Skeletal muscle tissue (tissue), 4 donors: ENCODE data around the gene UTY. TPM values are rescaled to one million over a fixed set of nuclear protein-coding genes. Genes with fewer than 3 reads are reported as not detected.

Experiments
- H3K27ac ChIP-seq: one replicate; pipeline ENCODE4 v1.7.0; 2013; ENCODE audit warnings: mild to moderate bottlenecking, low read depth, low read length, inconsistent platforms
- H3K27me3 ChIP-seq, 3 donors: one replicate each; pipeline ENCODE4 v1.7.0; 2013; ENCODE audit warnings: low read length in 3 of 3; ENCODE audit not compliant: control insufficient read depth in 3 of 3, insufficient read depth in 3 of 3
- H3K36me3 ChIP-seq, 3 donors: one replicate each; pipeline ENCODE4 v1.7.0; 2013; ENCODE audit warnings: low read length in 3 of 3; ENCODE audit not compliant: control insufficient read depth in 3 of 3, insufficient read depth in 3 of 3
- H3K4me1 ChIP-seq, 3 donors: one replicate each; pipeline ENCODE4 v1.7.0; 2013; ENCODE audit warnings: low read length in 3 of 3, mild to moderate bottlenecking in 3 of 3; ENCODE audit not compliant: control insufficient read depth in 3 of 3, insufficient read depth in 3 of 3
- H3K4me3 ChIP-seq, 3 donors: one replicate each; pipeline ENCODE4 v1.7.0; 2013; ENCODE audit warnings: low read length in 3 of 3
- H3K9ac ChIP-seq, 3 donors: one replicate each; pipeline ENCODE4 v1.7.0; 2013; ENCODE audit warnings: low read length in 3 of 3, mild to moderate bottlenecking in 3 of 3, moderate library complexity in 2 of 3, low read depth in 1 of 3
- H3K9me3 ChIP-seq, 3 donors: one replicate each; pipeline ENCODE4 v1.7.0; 2013; ENCODE audit warnings: low read length in 3 of 3; ENCODE audit not compliant: control insufficient read depth in 3 of 3
- total RNA-seq: library from RNA; depleted of rRNA; stranded (reverse); fragments of >200 nt; gene quantifications from one replicate; pipeline ENCODE4 v1.2.3, GENCODE V29; 2014
- donor health status: Osteomylitis.

The UTY gene
- total RNA-seq, 1 donor from 2014 or later = 46.4 TPM

DNA sequence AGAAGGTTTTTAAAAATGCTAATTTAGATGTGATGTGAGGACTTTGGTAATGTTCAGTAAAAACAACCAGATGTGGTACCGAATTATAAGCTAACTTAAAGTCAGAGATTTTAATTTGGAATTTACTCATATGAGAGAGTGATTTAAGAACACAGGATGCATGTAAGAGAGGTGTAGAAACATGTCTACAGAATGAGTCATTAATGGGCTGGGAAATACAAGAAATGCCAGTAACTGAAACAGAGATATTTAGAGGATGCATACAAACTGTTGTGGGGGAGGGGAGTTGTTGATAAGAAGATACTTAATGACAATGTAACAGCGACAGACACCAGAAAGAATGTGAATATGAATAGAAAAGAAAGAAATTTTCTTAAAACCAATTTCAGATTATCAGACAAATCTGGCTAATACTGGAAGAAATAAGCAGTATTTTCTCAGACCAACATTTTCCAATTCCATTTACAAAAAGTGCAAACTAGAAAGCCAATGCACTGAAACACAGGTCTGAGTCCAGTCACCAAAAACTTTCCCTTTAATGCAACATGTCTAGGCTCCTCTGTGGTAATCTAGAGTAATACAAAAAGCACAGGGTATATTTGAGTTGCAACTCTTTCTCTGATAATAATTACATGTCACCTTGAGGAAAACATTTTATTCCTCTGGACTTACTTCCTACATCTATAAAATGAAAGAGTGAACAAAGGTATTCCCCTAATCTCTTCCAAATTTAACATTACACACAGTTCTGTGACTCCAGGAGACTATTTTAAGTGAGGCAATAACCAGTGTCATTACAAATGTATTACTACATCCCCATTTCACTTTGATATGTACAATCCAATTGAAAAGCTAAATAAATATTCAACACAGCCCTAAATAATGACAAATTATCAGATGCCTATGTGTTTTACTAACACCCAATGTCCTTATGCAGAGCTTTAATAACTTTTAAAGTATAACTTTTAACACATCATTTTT lies 117.9 kb downstream of the UTY start:
- H3K4me1 ChIP-seq = no peaks in the 10 kb centered on the region
- no peaks in the 10 kb centered on the region for H3K9me3 ChIP-seq
- H3K36me3 ChIP-seq = peaks cover 0 to 4% (median 3%) of the 10 kb centered on the region in 3 donors
- no peaks in the 10 kb centered on the region for H3K27me3 ChIP-seq
- no peak overlapping the region for H3K9ac ChIP-seq
- H3K4me3 ChIP-seq = no peak overlapping the region
- H3K27ac ChIP-seq = no peak overlapping the region

DNA sequence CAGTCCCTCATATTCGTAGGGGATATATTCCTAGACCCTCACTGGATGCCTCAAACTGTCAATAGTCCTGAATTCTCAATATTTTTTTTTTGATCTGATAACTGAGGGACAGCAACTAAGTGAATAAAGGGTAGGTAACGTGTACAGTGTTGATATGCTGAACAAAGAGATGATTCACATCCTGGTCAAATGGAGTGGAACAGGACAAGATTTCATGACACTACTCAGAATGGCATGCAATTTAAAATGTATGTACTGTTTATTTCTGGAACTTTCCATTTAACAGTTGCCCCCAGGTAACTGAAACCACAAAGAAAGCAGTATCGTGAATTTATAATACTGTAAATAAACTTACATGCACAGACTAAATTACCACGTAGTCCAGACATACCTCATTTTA lies 128.4 kb downstream of the UTY start:
- peaks cover 0 to 8% (median 4%) of the 10 kb centered on the region in 3 donors for H3K36me3 ChIP-seq

DNA sequence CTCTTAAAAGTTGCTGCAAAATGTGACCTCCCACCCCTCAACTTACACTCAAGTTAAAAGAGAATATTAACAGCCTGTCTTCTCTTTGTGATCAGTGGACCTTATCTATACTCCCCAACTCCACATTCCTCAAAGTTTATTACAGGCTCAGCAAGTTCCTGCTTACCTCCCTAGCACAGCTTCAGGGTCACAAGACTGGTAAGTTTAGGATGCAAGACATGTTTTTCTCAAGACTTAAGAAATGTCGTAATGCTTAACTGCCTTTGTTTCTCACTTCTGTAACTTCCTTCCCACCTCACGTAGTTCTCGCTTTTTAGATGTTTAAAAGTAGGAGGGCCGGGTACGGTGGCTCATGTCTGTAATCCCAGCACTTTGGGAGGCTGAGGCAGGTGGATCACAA lies 132.7 kb downstream of the UTY start:
- H3K36me3 ChIP-seq = peaks cover 0 to 5% (median 2%) of the 10 kb centered on the region in 3 donors
- H3K9me3 ChIP-seq = no peaks in the 10 kb centered on the region
- no peaks in the 10 kb centered on the region for H3K27me3 ChIP-seq
- H3K4me3 ChIP-seq = no peak overlapping the region
- no peak overlapping the region for H3K27ac ChIP-seq
- no peaks in the 10 kb centered on the region for H3K4me1 ChIP-seq
- no peak overlapping the region for H3K9ac ChIP-seq

More for the DNA sequence above, 128.4 kb downstream of the UTY start:
- Histone ChIP-seq H3K27ac (no peak overlapping the region), H3K9ac (no peak overlapping the region), H3K4me1 (no peaks in the 10 kb centered on the region), H3K27me3 (no peaks in the 10 kb centered on the region), H3K4me3 (no peak overlapping the region), H3K9me3 (no peaks in the 10 kb centered on the region)

DNA sequence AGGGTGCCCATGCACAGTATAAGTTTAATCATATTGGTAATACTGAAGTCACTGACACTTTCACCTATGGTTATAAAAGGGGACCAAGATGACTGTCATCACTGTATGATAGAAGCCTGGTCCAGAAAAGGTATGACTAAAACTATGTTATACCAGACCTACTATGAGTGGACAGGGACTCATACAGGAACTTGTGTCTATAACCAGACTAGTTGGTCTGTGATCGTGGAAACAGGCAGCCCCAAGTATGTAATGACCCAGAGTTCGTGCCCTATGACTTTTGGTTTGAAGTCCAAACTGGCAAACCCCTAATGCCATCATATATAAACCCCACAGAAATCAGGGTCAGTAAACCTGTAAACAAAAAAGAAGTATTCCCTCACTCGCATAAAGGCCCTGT lies 134.3 kb downstream of the UTY start:
- no peak overlapping the region for H3K4me3 ChIP-seq
- H3K27me3 ChIP-seq = no peaks in the 10 kb centered on the region
- peaks cover 0 to 7% (median 2%) of the 10 kb centered on the region in 3 donors for H3K36me3 ChIP-seq
- no peak overlapping the region for H3K9ac ChIP-seq
- H3K4me1 ChIP-seq = no peaks in the 10 kb centered on the region
- no peak overlapping the region for H3K27ac ChIP-seq
- H3K9me3 ChIP-seq = no peaks in the 10 kb centered on the region

DNA sequence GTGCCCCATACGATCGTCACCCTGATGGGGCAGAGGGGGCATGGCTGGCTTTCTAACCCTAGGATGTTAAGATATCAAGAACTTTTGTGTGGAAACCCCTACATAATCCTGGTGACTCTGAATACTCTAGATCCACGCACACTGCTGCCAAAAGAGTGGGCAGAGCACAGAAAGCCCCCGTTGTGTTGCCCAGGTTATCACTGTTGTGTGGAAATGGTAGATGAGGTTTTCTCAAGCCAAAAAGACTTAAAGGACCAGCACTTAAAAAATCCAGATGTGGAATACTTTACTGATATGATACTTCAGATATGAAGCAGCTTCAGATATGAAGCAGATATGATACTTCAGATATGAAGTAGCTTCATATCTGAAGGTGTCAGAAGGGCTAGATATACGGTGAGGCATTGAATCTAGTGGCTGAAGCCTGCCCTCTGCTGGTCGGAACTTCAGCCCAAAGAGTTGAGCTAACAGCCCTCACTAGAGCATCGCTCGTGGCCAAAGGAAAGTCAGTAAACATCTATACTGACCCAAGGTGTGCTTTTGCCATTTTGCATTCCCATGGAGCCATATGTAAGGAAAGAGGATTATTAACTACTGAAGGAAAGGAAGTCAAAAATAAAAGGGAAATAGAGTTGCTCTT lies 136.4 kb downstream of the UTY start:
- no peak overlapping the region for H3K9ac ChIP-seq
- H3K36me3 ChIP-seq = peaks cover 0 to 7% (median 2%) of the 10 kb centered on the region in 3 donors
- H3K4me1 ChIP-seq = no peaks in the 10 kb centered on the region
- H3K27me3 ChIP-seq = no peaks in the 10 kb centered on the region
- no peaks in the 10 kb centered on the region for H3K9me3 ChIP-seq
- H3K4me3 ChIP-seq = no peak overlapping the region
- no peak overlapping the region for H3K27ac ChIP-seq

DNA sequence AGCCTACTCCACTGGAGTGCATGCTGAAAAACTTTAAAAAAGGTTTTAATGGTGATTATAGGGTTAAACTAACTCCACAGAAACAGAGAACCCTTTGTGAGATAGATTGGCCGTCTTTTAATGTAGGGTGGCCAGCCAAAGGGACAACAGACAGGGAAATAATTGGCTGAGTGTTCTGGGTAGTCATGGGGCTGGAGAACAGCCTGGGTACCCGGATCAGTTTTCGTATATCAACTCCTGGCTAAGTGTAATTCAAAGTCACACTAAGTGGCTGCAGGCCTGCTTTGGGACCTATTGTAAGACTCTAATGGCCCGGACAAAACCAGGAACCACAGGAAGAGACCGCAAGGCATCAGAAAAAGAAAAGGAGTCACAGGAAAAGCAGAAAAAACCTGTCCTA lies 139.9 kb downstream of the UTY start:
- H3K9me3 ChIP-seq = no peaks in the 10 kb centered on the region
- no peak overlapping the region for H3K27ac ChIP-seq
- no peaks in the 10 kb centered on the region for H3K27me3 ChIP-seq
- H3K36me3 ChIP-seq = peaks cover 0 to 15% (median 4%) of the 10 kb centered on the region in 3 donors
- no peak overlapping the region for H3K4me3 ChIP-seq
- H3K9ac ChIP-seq = no peak overlapping the region
- H3K4me1 ChIP-seq = no peaks in the 10 kb centered on the region

DNA sequence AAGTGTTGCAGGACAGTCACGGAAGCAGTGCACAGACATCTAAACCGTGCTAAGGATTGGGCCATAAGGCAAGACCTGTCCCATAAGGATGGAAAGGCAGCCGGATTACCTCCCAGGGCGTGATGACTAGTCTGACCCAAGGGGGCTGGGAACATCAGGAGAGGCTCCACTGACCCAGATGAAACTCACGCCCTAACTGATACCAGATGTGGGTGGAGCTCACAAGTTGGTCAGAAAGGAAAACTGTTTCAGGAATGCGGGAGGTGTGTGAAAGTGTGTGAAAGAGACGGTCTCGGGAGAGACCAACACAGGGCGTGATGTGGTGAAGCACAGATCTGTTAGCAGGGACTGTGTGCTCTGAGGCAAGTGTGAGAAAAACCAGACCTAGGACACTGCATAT lies 140.5 kb downstream of the UTY start:
- Histone ChIP-seq H3K27ac (no peak overlapping the region), H3K9me3 (no peaks in the 10 kb centered on the region), H3K36me3 (peaks cover 0 to 19% (median 4%) of the 10 kb centered on the region in 3 donors), H3K4me3 (no peak overlapping the region), H3K27me3 (no peaks in the 10 kb centered on the region), H3K9ac (no peak overlapping the region), H3K4me1 (no peaks in the 10 kb centered on the region)

DNA sequence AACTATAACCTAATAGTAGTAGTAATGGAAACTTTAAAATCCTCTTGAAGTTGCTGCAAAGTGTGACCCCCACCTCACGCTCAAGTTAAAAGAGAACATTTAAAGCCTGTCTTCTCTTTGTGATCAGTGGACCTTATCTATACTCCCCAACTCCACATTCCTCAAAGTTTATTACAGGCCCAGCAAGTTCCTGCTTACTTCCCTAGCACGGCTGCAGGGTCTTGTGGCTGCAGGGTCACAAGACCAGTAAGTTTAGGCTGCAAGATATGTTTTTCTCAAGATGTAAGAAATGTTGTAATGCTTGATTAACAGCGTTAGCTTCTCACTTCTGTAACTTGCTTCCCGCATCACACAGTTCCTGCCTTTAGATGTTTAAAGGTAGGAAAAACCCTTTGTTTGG lies 141.1 kb downstream of the UTY start:
- no peaks in the 10 kb centered on the region for H3K9me3 ChIP-seq

DNA sequence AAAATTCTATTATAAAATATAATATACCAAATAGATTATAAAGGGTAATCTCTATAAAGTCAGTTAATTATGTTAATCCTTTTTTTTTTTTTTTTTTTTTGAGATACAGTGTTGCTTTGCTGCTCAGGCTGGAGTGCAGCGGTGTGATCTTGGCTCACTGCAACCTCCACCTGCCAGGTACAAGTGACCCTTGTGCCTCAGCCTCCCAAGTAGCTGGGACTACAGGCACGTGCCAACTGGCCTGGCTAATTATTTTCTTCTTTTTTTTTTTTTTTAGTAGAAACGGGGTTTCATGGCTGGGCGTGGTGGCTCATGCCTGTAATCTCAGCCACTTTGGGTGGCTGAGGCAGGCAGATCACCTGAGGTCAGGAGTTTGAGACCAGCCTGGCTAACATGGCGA lies 141.9 kb downstream of the UTY start:
- Histone ChIP-seq H3K9me3 (no peaks in the 10 kb centered on the region), H3K9ac (no peak overlapping the region), H3K4me3 (no peak overlapping the region), H3K27me3 (no peaks in the 10 kb centered on the region), H3K27ac (no peak overlapping the region), H3K4me1 (no peaks in the 10 kb centered on the region), H3K36me3 (peaks cover 0 to 24% (median 4%) of the 10 kb centered on the region in 3 donors)

More for the DNA sequence above, 141.1 kb downstream of the UTY start:
- Histone ChIP-seq H3K9ac (no peak overlapping the region), H3K27ac (no peak overlapping the region), H3K36me3 (peaks cover 0 to 24% (median 4%) of the 10 kb centered on the region in 3 donors), H3K4me3 (no peak overlapping the region), H3K4me1 (no peaks in the 10 kb centered on the region), H3K27me3 (no peaks in the 10 kb centered on the region)

DNA sequence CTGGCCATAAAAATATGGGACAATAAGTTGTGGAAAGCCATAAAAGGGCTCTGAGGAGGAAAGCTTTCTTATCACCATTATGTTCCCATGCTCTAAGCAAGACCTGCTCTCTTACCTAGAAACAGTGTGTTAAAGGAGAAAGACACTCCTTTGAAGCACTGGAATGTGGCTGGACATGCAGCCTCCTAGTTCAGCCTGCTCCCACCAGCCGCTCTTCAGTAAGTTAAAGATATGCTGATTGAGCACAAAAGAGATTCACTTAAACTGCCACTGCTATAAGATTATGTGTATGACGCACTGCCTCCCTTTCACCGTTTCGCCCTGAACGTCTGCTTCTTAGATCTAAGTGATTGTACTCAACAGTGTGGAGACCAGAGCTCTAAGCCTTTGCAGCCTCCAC lies 146.0 kb downstream of the UTY start:
- Histone ChIP-seq H3K27ac (no peak overlapping the region), H3K4me1 (no peaks in the 10 kb centered on the region), H3K27me3 (no peaks in the 10 kb centered on the region), H3K36me3 (peaks cover 0 to 17% (median 4%) of the 10 kb centered on the region in 3 donors), H3K4me3 (no peak overlapping the region), H3K9me3 (no peaks in the 10 kb centered on the region), H3K9ac (no peak overlapping the region)
